ENCODE data around the gene CCDC196.
A peak's percentile ranks its signal among the peaks of the same experiment; 100 is the strongest.
"Not testable (repeated sequence)": the region's sequence is repeated elsewhere in the genome, so short reads cannot be mapped to it uniquely, and the experiment has no call there.

CCDC196 gene

GRCh38 chr14:66495218-66496098, 9.3 kb downstream of the CCDC196 start:
- peak; percentile 19 for DNase-seq

GRCh38 chr14:66496188-66496807, 10.1 kb downstream of the CCDC196 start:
- DNase-seq (no peak), ATAC-seq (no peak)

More at GRCh38 chr14:66495218-66496098, 9.3 kb downstream of the CCDC196 start:
- peak; percentile 69 for ATAC-seq

- no peak for ATAC-seq
- no peak for DNase-seq
Observed at GRCh38 chr14:66496911-66497310, 10.7 kb downstream of the CCDC196 start.

GRCh38 chr14:66498311-66498710, 12.1 kb downstream of the CCDC196 start:
- ATAC-seq (no peak), DNase-seq (no peak)

GRCh38 chr14:66501592-66501991, 15.4 kb downstream of the CCDC196 start:
- DNase-seq: no peak
- ATAC-seq: no peak

GRCh38 chr14:66502836-66503235, 16.7 kb downstream of the CCDC196 start:
- ATAC-seq, DNase-seq: not testable (repeated sequence)

- no peak for DNase-seq
Observed at GRCh38 chr14:66503532-66503931, 17.4 kb downstream of the CCDC196 start.

GRCh38 chr14:66507181-66507721, 21.1 kb downstream of the CCDC196 start:
- peak; percentile 24 for ATAC-seq
- DNase-seq: no peak

More at GRCh38 chr14:66503532-66503931, 17.4 kb downstream of the CCDC196 start:
- ATAC-seq: no peak

- ATAC-seq: peak; percentile 98
Observed at GRCh38 chr14:66507722-66508546, 21.8 kb downstream of the CCDC196 start, which contains the start of gene GPHN. GPHN (plus strand) TSS chr14:66508147.

GRCh38 chr14:66508547-66508845, 22.3 kb downstream of the CCDC196 start:
- DNase-seq: no peak
- ATAC-seq: no peak

More at GRCh38 chr14:66507722-66508546, 21.8 kb downstream of the CCDC196 start, which contains the start of gene GPHN:
- peak; percentile 90 for DNase-seq

GRCh38 chr14:66508846-66509621, 22.9 kb downstream of the CCDC196 start:
- ATAC-seq: peak; percentile 17
- peak; percentile 67 for DNase-seq

- ATAC-seq (no peak), DNase-seq (no peak)
Observed at GRCh38 chr14:66509874-66510273, 23.7 kb downstream of the CCDC196 start.

- DNase-seq: no peak
- no peak for ATAC-seq
Observed at GRCh38 chr14:66511849-66512248, 25.7 kb downstream of the CCDC196 start.

- no peak for ATAC-seq
- no peak for DNase-seq
Observed at GRCh38 chr14:66514213-66514612, 28.0 kb downstream of the CCDC196 start.

- ATAC-seq (no peak), DNase-seq (no peak)
Observed at GRCh38 chr14:66530526-66530925, 44.4 kb downstream of the CCDC196 start.

GRCh38 chr14:66539034-66539433, 52.9 kb downstream of the CCDC196 start:
- no peak for DNase-seq
- no peak for ATAC-seq

GRCh38 chr14:66540038-66540437, 53.9 kb downstream of the CCDC196 start:
- no peak for DNase-seq
- no peak for ATAC-seq

- DNase-seq (no peak), ATAC-seq (no peak)
Observed at GRCh38 chr14:66541627-66542026, 55.5 kb downstream of the CCDC196 start.

GRCh38 chr14:66543996-66544395, 57.8 kb downstream of the CCDC196 start:
- ATAC-seq (no peak), DNase-seq (no peak)

- DNase-seq, ATAC-seq: not testable (repeated sequence)
Observed at GRCh38 chr14:66545191-66545590, 59.0 kb downstream of the CCDC196 start.

GRCh38 chr14:66545751-66546150, 59.6 kb downstream of the CCDC196 start:
- ATAC-seq: not testable (repeated sequence)

More at GRCh38 chr14:66545751-66546150, 59.6 kb downstream of the CCDC196 start:
- not testable (repeated sequence) for DNase-seq

Measured in stimulated activated naive CD8-positive, alpha-beta T cell treated with anti-CD3 and anti-CD28 coated beads, Interleukin-15, Interleukin-2, amounts not matched to agents 100 U/mL and 50 U/mL, for 24 hours (primary cell).